ENCODE results near the gene KIRREL3.

Gene KIRREL3

GRCh38 chr11:126915430-126915829, 85.1 kb downstream of the KIRREL3 start:
- in situ Hi-C loops (cut with HindIII; ENCODE audit: low pct_unique_long_range_greater_than_20kb, low sequenced_read_pairs): no loop called here
- no peak for DNase-seq (ENCODE audit: low read depth in 1 of 2, low spot score in 1 of 2)
- TF ChIP-seq JUND (IDR thresholded peaks at IDR 0.05; ENCODE audit: low read depth): no peak

- DNase-seq (ENCODE audit: low read depth in 1 of 2, low spot score in 1 of 2): no peak
- in situ Hi-C loops (cut with HindIII; ENCODE audit: low pct_unique_long_range_greater_than_20kb, low sequenced_read_pairs): no loop called here
- no peak for TF ChIP-seq JUND (IDR thresholded peaks at IDR 0.05; ENCODE audit: low read depth)
Observed at GRCh38 chr11:126914941-126915340, 85.6 kb downstream of the KIRREL3 start.

GRCh38 chr11:126914166-126914565, 86.4 kb downstream of the KIRREL3 start:
- no peak for TF ChIP-seq JUND (IDR thresholded peaks at IDR 0.05; ENCODE audit: low read depth)
- in situ Hi-C loops (cut with HindIII; ENCODE audit: low pct_unique_long_range_greater_than_20kb, low sequenced_read_pairs): no loop called here
- no peak for DNase-seq (ENCODE audit: low read depth in 1 of 2, low spot score in 1 of 2)

DNA sequence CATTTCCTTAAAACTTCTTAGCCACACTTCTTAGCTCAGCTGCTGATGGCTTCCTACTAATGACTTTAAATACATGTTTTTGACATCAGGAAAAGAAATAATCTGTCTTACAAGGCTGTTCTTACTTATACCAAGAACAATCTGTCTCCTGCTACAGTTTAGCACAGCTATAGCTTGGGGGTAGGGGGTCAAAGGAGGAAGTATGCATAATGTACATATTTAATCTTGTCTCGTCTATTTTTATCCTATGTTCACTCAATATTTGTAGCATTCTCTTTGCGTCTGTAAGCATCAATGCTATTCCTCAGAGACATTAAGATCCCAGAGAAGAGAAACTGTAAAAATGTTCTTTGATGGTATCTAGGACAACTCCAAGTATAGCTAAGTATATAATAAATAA, 96.0 kb downstream of the KIRREL3 start:
- no peak for DNase-seq (ENCODE audit: low read depth in 1 of 2, low spot score in 1 of 2)
- no peak for TF ChIP-seq JUND (IDR thresholded peaks at IDR 0.05; ENCODE audit: low read depth)
- in situ Hi-C loops (cut with HindIII; ENCODE audit: low pct_unique_long_range_greater_than_20kb, low sequenced_read_pairs): no loop called here

GRCh38 chr11:126901783-126902182, 98.8 kb downstream of the KIRREL3 start:
- no peak for DNase-seq (ENCODE audit: low read depth in 1 of 2, low spot score in 1 of 2)
- in situ Hi-C loops (cut with HindIII; ENCODE audit: low pct_unique_long_range_greater_than_20kb, low sequenced_read_pairs): no loop called here
- TF ChIP-seq JUND (IDR thresholded peaks at IDR 0.05; ENCODE audit: low read depth): no peak

- in situ Hi-C loops (cut with HindIII; ENCODE audit: low pct_unique_long_range_greater_than_20kb, low sequenced_read_pairs): no loop called here
- DNase-seq (ENCODE audit: low read depth in 1 of 2, low spot score in 1 of 2): no peak
- no peak for TF ChIP-seq JUND (IDR thresholded peaks at IDR 0.05; ENCODE audit: low read depth)
Observed at GRCh38 chr11:126899961-126900748, 100.4 kb downstream of the KIRREL3 start.

DNA sequence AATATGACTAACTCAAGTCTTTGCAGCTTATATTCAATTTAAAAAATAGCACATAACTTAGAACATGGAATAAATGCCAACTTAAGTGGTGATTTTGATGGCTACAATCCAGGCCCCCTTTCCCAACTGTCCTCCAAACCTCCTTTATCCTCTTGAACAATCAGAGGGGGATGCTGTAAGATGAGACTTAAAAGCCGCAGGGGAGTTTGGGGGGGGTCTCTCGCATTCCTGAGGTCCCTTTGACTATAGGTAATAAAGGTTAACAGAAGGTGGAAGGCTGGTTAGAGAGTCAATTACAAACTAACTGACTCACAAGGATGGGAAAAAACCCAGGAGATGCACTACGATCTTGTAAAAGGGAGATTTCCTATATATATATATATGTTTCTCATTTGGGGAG, 101.8 kb downstream of the KIRREL3 start:
- DNase-seq (ENCODE audit: low read depth in 1 of 2, low spot score in 1 of 2): no peak
- in situ Hi-C loops (cut with HindIII; ENCODE audit: low pct_unique_long_range_greater_than_20kb, low sequenced_read_pairs): no loop called here
- no peak for TF ChIP-seq JUND (IDR thresholded peaks at IDR 0.05; ENCODE audit: low read depth)

DNA sequence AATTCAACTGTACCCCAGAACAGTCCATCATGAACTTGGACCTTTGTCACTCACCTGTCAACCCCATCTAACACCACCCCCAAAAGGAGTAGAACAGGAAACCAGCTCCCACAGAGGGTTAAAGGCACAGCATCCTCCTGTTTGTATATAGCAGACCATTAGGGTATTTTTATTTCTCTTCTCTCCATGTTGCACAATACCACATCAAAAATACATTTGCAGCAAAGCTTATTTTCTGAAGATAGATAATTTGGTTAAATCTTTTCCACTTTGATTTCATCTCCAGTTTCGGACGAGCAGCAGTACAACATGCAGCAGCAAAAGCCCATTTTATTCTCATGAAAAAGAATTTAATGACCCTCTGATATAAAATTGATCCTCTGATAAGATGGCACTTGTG, 103.1 kb downstream of the KIRREL3 start:
- TF ChIP-seq JUND (IDR thresholded peaks at IDR 0.05; ENCODE audit: low read depth): no peak
- in situ Hi-C loops (cut with HindIII; ENCODE audit: low pct_unique_long_range_greater_than_20kb, low sequenced_read_pairs): no loop called here
- no peak for DNase-seq (ENCODE audit: low read depth in 1 of 2, low spot score in 1 of 2)

GRCh38 chr11:126896025-126896424, 104.5 kb downstream of the KIRREL3 start:
- in situ Hi-C loops (cut with HindIII; ENCODE audit: low pct_unique_long_range_greater_than_20kb, low sequenced_read_pairs): no loop called here
- DNase-seq (ENCODE audit: low read depth in 1 of 2, low spot score in 1 of 2): no peak
- TF ChIP-seq JUND (IDR thresholded peaks at IDR 0.05; ENCODE audit: low read depth): no peak

- in situ Hi-C loops (cut with HindIII; ENCODE audit: low pct_unique_long_range_greater_than_20kb, low sequenced_read_pairs): no loop called here
- DNase-seq (ENCODE audit: low read depth in 1 of 2, low spot score in 1 of 2): no peak
- TF ChIP-seq JUND (IDR thresholded peaks at IDR 0.05; ENCODE audit: low read depth): no peak
Observed at GRCh38 chr11:126893796-126894195, 106.8 kb downstream of the KIRREL3 start.

- no peak for TF ChIP-seq JUND (IDR thresholded peaks at IDR 0.05; ENCODE audit: low read depth)
- in situ Hi-C loops (cut with HindIII; ENCODE audit: low pct_unique_long_range_greater_than_20kb, low sequenced_read_pairs): no loop called here
- no peak for DNase-seq (ENCODE audit: low read depth in 1 of 2, low spot score in 1 of 2)
Observed at GRCh38 chr11:126892756-126893155, 107.8 kb downstream of the KIRREL3 start.

- DNase-seq (ENCODE audit: low read depth in 1 of 2, low spot score in 1 of 2): no peak
- no peak for TF ChIP-seq JUND (IDR thresholded peaks at IDR 0.05; ENCODE audit: low read depth)
- in situ Hi-C loops (cut with HindIII; ENCODE audit: low pct_unique_long_range_greater_than_20kb, low sequenced_read_pairs): no loop called here
Observed at GRCh38 chr11:126891556-126892217, 108.9 kb downstream of the KIRREL3 start.

GRCh38 chr11:126890561-126890960, 110.0 kb downstream of the KIRREL3 start:
- in situ Hi-C loops (cut with HindIII; ENCODE audit: low pct_unique_long_range_greater_than_20kb, low sequenced_read_pairs): no loop called here
- no peak for DNase-seq (ENCODE audit: low read depth in 1 of 2, low spot score in 1 of 2)
- no peak for TF ChIP-seq JUND (IDR thresholded peaks at IDR 0.05; ENCODE audit: low read depth)

Measured in T47D (cell line).